ENCODE measurements around the gene FAM120B. TPM values are rescaled to one million over a fixed set of nuclear protein-coding genes. Genes with fewer than 3 reads are reported as not detected.

FAM120B gene
- total RNA-seq, 1 experiment from 2014 or later: 25.2 TPM

GRCh38 chr6:170435766-170436165 lies 129.2 kb downstream of the FAM120B start:
- DNase-seq (ENCODE audit: low read depth, low spot score): no peak
- Histone ChIP-seq H3K36me3 (ENCODE audit: control insufficient read depth in 1 of 2, insufficient read depth in 2 of 2, low read length in 2 of 2) (no peaks in the 10 kb centered on the region), H3K4me2 (ENCODE audit: low read length) (no peak overlapping the region), H3K27ac (ENCODE audit: low read depth, low read length) (no peak overlapping the region), H3K9me2 (ENCODE audit: insufficient read depth) (no peaks in the 10 kb centered on the region), H3K9ac (ENCODE audit: low read length) (no peak overlapping the region), H3K4me1 (ENCODE audit: control insufficient read depth in 1 of 2, insufficient read depth in 2 of 2, low read length in 2 of 2) (peaks cover 0 to 5% of the 10 kb centered on the region in 2 experiments; a peak in 1 of 4 replicates), H2AFZ (ENCODE audit: low read depth, low read length, poor library complexity, severe bottlenecking) (no peak overlapping the region), H4K20me1 (ENCODE audit: insufficient read depth) (no peaks in the 10 kb centered on the region), H3K9me3 (ENCODE audit: control insufficient read depth in 1 of 2, insufficient read depth in 1 of 2, low read depth in 1 of 2, low read length in 2 of 2) (no peaks in the 10 kb centered on the region), H3K4me3 (replicated peaks in 1 of 2; ENCODE audit: low read depth in 1 of 2, low read length in 2 of 2) (no peak overlapping the region), H3K79me2 (ENCODE audit: insufficient read depth, low read length) (no peaks in the 10 kb centered on the region), H3K27me3 (ENCODE audit: insufficient read depth, low read length) (no peaks in the 10 kb centered on the region)
- CTCF ChIA-PET: no interaction called here
- BruUV-seq (replicated peaks): no TSS peak
- TF ChIP-seq RAD21 (IDR thresholded peaks at IDR 0.05; ENCODE audit: low read depth): no peak
- no peak for TF ChIP-seq TCF7L2 (IDR thresholded peaks at IDR 0.05; ENCODE audit: borderline replicate concordance, extremely low read depth, insufficient read depth, insufficient read length)
- no peak for TF ChIP-seq CEBPB (IDR thresholded peaks at IDR 0.05; ENCODE audit: low read depth)
- TF ChIP-seq SIN3A (IDR thresholded peaks at IDR 0.05; ENCODE audit: low read depth): no peak
- TF ChIP-seq MAX (IDR thresholded peaks at IDR 0.05): no peak
- TF ChIP-seq EGR1 (IDR thresholded peaks at IDR 0.05; ENCODE audit: low read depth): no peak
- TF ChIP-seq SRF (IDR thresholded peaks at IDR 0.05; ENCODE audit: low read depth): no peak
- no peak for TF ChIP-seq POLR2AphosphoS5 (IDR thresholded peaks at IDR 0.05; ENCODE audit: low read depth, low read length)
- TF ChIP-seq JUND (IDR thresholded peaks at IDR 0.05): no peak
- no peak for TF ChIP-seq EZH2 (IDR thresholded peaks at IDR 0.05)
- no peak for TF ChIP-seq ELF1 (IDR thresholded peaks at IDR 0.05; ENCODE audit: borderline replicate concordance, low read depth)
- no peak for TF ChIP-seq POLR2A (IDR thresholded peaks at IDR 0.05; ENCODE audit: borderline replicate concordance, extremely low read depth, insufficient read depth, insufficient read length)
- no peak for TF ChIP-seq YY1 (IDR thresholded peaks at IDR 0.05; ENCODE audit: extremely low read depth, insufficient replicate concordance, low read depth, low read length)
- TF ChIP-seq ZNF274 (IDR thresholded peaks at IDR 0.05; ENCODE audit: low read depth, low read length): no peak
- TF ChIP-seq EZH2phosphoT487 (IDR thresholded peaks at IDR 0.05; ENCODE audit: borderline replicate concordance): no peak
- TF ChIP-seq SP1 (IDR thresholded peaks at IDR 0.05; ENCODE audit: low read depth): no peak
- TF ChIP-seq ATF3 (IDR thresholded peaks at IDR 0.05): no peak
- TF ChIP-seq FOSL1 (IDR thresholded peaks at IDR 0.05; ENCODE audit: low read depth): no peak
- TF ChIP-seq ZBTB33 (IDR thresholded peaks at IDR 0.05; ENCODE audit: extremely low read depth, insufficient replicate concordance, low read length): no peak
- RAD21 ChIA-PET (ENCODE audit: low non-redundant PET in 1 of 2, low total read pairs in 2 of 2, uncharacterized antibody in 2 of 2, unreplicated experiment in 2 of 2): no interaction called here
- ATAC-seq: no peak
- POLR2A ChIA-PET: no interaction called here
- intact Hi-C loops (cut with micrococcal nuclease): no loop called here

Data from HCT116 (cell line).